Hepatocyte (in vitro differentiated cells): ENCODE measurements around the gene TENT5C.

Experiments used
- CTCF ChIP-seq: fragments of 200-600 bp; sonication (generic); IDR thresholded peaks from 2 replicates; pipeline ENCODE4 v1.5.1; 2016; ENCODE audit warnings: antibody characterized with exemption, mild to moderate bottlenecking; ENCODE audit not compliant: poor library complexity
- EZH2 ChIP-seq: fragments of 200-600 bp; sonication (generic); IDR thresholded peaks from 2 replicates; pipeline ENCODE4 v1.6.1; 2016; ENCODE audit warnings: antibody characterized with exemption, mild to moderate bottlenecking, borderline replicate concordance

GRCh38 chr1:117569856-117570255 lies 36.0 kb upstream of the TENT5C start:
- no peak for TF ChIP-seq EZH2
- no peak for TF ChIP-seq CTCF
